ENCODE data around the gene DISC1.

Gene DISC1

DNA sequence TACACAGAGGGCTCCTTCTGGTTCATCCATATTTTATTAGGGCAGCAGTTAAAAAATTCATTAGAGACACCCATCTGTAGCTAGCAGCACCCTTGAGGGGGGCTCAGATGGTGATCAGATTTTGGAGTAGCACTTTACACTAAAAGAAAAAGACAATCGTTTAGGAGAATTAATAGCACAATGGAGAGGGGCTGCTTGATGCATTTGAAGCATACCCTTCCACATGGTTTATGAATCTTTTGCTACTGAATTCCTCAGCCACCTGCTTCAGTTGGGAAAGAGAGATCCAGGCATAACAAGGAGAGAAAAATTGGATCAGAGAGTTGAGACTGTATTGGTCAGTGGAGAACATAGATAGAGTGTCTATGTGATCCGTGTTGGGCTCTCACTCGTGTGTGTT lies 54.4 kb downstream of the DISC1 start:
- DNase-seq (ENCODE audit: low spot score): no peak
- no peak for TF ChIP-seq CTCF (IDR thresholded peaks at IDR 0.05; ENCODE audit: extremely low read depth, missing control alignments)

DNA sequence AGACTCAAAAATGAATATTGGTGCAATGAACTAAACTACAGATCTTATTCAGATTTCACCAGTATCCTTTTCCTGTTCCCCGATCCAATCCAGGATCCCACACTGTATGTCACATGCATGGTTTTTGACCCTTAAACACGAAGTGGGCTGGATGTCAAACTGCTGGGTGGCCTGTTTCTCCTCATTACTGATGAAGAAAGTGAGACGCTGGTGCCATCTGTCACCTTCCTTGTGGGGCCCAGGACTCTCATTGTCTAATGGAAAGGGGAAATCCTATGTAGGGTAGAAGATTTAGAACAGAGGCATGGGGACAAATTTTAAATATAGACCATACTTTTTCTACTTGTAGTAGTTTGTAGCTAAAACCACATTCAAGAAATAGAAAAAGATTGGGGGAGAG lies 56.2 kb downstream of the DISC1 start:
- TF ChIP-seq CTCF (IDR thresholded peaks at IDR 0.05; ENCODE audit: extremely low read depth, missing control alignments): no peak
- no peak for DNase-seq (ENCODE audit: low spot score)

DNA sequence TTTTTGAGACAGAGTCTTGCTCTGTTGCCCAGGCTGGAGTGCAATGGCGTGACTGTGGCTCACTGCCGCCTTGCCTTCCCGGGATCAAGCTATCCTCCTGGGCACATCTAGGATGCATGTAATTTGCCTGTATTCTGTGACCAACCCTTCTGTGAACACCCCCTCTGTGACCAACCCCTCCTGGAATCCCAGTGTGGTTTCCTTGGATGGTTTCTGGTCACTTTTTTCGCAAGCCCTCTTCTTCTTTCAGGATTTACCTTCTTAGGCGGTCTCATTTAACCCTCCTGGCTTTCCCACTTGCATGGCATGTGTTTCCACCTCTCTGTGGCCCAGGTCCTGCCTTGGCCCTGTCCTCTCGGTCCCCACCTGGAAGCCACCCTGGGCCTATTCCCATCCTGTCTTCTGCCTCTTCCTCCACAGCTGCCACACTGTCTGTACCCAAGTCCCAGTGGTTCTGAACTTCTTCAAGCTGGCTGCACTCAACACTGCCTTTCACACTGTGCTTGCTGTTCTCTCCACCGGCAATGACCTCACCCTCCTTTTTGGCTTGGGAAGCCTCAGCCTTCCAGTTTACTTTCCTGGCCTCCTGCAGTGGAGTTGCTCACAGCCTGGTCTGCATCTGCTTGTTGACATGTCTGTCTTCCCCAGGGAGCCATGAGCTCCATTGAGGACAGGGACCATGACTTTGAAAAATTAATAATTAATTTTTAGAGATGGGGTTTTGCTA lies 57.0 kb downstream of the DISC1 start:
- no peak for TF ChIP-seq CTCF (IDR thresholded peaks at IDR 0.05; ENCODE audit: extremely low read depth, missing control alignments)
- DNase-seq (ENCODE audit: low spot score): no peak

DNA sequence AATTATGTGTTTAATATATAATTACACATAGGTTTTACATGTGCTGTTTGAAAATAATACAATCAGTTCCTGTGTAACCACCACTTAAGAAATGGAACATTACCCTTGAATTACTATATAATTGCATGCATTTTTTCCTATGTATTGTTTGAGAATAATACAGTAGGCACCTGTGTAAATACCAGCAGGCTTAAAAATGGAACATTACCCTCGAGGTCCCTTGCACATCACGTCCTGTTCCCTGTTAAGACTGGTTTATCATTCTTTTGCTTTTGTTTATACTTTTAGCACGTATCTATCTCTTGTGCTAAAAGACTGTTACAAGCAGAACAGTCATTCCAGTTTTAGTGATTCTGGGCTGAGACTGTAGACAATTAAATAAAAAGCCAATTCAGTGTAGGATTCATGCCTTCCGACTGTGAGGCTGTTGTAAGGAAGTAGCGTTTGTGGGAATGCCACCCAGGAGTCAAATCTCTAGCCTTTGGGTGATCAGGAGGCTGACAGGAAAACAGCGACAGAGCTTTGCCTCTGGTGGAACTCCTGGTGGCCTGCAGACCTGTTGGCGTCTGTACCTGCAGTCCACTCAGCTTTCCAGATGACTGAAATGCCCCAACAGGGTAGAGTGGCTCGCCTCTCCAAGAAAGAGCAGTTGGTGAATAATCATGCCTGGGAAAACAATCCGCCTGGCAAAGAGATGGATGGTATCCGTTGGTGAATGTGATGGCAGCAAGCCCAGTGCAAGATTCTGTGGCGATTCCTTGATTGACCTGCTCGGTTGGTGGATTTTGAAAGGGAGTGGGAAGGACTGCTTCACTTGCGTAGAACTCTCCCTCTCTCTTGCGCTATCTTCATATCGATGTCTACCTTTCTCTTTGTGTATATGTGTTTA lies 58.0 kb downstream of the DISC1 start:
- no peak for DNase-seq (ENCODE audit: low spot score)
- no peak for TF ChIP-seq CTCF (IDR thresholded peaks at IDR 0.05; ENCODE audit: extremely low read depth, missing control alignments)

DNA sequence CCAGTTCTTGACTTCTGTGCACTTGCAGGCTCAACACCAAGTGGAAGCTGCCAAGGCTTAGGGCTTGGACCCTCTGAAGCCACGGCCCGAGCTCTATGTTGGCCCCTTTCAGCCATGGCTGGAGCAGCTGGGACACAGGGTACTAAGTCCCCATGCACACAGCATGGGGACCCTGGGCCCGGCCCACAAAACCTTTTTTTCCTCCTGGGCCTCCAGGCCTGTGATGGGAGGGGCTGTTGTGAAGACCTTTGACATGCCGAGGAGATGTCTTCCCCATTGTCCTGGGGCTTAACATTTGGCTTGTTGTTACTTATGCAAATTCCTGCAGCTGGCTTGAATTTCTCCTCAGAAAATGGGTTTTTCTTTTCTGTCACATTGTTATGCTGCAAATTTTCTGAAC lies 59.8 kb downstream of the DISC1 start:
- no peak for DNase-seq (ENCODE audit: low spot score)
- TF ChIP-seq CTCF (IDR thresholded peaks at IDR 0.05; ENCODE audit: extremely low read depth, missing control alignments): no peak

GRCh38 chr1:231688989-231689388 lies 62.4 kb downstream of the DISC1 start:
- no peak for TF ChIP-seq CTCF (IDR thresholded peaks at IDR 0.05; ENCODE audit: extremely low read depth, missing control alignments)
- DNase-seq (ENCODE audit: low spot score): no peak

- DNase-seq (ENCODE audit: low spot score): no peak
- TF ChIP-seq CTCF (IDR thresholded peaks at IDR 0.05; ENCODE audit: extremely low read depth, missing control alignments): no peak
Observed at GRCh38 chr1:231690059-231690458, 63.5 kb downstream of the DISC1 start.

Measured in GM20000 (cell line).